ELR (cell line): ENCODE data around the gene SPIRE2.
"Not testable (repeated sequence)": the region's sequence is repeated elsewhere in the genome, so short reads cannot be mapped to it uniquely, and the experiment has no call there.

Experiments used
- DNase-seq: peaks from one replicate; pipeline ENCODE4 v3.0.0-alpha.2; 2015; ENCODE audit warnings: low read depth

The SPIRE2 gene

DNA sequence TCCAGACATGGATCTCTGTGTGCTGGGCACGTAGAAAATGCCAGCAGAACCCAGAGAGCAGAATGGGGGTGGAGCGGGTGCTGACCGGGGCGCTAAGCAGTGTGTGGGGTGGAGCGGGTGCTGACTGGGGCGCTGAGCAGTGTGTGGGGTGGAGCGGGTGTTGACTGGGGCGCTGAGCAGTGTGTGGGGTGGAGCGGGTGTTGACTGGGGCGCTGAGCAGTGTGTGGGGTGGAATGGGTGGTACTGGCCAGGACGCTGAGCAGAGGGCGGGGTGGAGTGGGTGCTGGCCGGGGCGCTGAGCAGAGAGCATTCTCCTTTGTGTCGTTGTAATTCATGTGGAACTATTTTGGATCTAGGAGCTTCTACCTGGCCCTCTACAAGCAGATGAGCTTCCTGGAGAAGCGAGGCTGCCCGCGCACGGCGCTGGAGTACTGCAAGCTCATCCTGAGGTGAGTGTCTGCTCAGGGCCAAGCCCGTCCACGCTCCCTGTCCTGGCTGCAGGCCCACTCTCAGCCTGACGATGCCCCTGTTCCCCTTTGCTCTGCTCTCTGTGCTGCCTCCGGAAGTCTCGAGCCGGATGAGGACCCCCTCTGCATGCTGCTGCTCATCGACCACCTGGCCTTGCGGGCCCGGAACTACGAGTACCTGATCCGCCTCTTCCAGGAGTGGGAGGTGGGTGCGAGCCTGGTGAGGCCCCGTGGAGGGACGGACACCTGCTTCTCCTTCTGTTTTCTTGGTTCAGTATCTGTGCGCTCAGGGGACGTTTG lies 70.1 kb downstream of the SPIRE2 start:
- DNase-seq: no peak

DNA sequence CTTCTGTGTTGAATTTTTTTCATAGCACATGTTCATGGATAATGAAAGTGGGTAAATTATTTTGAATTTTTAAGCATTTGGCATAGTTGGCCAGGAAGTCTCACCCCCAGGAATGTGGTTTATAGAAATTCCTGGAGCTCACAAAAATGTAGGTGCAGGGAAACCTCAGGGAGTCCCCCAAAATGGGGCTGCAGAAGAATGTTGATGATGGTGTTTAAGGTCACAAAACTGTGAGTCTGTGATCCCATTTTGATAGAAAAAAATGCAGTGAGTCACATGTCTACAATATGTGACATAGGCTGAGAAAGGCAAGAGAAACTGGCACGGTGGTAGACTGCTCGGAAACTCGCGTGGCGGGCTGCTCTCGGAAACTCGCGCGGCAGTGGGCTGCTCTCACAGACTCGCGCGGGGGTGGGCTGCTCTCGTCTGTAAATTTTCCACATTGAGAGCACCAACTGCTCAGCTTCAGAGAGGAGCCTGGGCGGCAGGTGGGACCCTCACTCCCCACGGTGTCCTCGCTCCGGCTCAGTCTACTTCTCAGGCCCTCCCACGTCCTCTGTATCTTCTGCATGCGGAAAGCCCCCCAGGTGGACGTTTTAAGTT lies 71.7 kb downstream of the SPIRE2 start:
- no peak for DNase-seq

DNA sequence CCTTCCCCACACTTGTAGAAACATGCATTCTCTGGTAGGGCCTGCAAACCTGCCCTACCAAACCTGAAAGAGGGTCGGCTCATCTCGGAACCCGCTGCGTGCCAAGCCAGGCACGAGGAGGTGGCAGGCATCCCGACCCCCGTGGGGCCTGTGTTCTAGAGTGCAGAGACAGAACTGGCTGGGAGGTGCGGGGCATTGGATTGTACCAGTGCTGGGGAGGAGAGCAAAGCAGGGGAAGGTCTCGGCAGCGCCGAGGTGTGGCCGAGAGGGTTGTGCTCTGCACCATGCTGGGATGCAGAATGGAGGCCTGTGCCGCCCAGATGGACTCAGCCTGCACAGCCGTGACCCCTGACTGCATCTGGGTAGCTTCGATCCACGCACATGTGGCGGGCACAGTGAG lies 72.6 kb downstream of the SPIRE2 start:
- DNase-seq: no peak

DNA sequence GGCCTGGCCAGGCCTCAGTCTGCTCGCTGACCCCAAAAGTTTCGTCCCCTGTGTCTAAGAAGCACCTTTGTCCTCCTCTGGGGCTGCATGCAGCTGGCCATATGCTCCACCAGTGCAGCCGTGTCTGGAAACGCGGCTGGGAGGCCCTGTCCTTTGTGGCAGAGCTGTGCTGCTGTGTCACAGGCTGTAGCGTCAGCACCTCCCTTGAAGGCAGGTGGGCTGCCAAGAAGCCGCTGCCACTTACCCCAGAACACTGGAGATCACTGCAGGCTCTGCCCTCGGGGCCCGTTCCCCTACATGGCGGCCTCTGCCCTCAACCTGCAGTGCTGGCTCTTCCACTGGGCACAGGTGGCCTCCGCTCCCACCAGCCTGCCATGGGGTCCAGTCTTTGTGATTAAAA lies 74.7 kb downstream of the SPIRE2 start:
- no peak for DNase-seq

DNA sequence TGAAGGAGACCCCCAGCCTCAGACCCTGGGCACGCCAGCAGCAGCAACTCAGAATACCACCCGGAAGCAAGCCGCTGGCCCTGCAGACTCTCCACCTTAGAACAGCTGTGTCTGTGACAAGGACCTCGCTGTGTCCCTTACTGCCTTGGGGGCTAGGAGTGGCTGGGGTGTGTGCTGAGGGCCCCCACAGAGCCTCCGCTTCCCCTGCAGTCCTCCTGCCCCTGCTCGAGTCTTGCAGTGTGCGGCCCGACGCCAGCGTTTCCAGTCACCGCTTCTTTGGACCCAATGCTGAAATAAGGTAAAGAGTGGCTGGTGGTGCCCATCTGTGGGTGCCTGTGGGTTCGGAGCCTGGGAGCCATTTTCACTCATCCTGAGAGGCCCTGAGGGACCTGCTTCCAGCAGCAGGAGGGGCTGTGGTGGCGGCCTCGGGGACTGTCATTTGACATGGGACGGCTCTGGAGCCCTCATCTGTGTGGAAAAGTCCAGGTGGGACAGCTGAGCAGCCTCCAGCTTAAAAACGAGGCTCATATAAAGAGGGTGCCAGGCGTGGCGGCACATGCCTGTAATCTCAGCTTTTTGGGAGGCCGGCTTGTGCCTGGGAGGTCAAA lies 75.7 kb downstream of the SPIRE2 start:
- no peak for DNase-seq

DNA sequence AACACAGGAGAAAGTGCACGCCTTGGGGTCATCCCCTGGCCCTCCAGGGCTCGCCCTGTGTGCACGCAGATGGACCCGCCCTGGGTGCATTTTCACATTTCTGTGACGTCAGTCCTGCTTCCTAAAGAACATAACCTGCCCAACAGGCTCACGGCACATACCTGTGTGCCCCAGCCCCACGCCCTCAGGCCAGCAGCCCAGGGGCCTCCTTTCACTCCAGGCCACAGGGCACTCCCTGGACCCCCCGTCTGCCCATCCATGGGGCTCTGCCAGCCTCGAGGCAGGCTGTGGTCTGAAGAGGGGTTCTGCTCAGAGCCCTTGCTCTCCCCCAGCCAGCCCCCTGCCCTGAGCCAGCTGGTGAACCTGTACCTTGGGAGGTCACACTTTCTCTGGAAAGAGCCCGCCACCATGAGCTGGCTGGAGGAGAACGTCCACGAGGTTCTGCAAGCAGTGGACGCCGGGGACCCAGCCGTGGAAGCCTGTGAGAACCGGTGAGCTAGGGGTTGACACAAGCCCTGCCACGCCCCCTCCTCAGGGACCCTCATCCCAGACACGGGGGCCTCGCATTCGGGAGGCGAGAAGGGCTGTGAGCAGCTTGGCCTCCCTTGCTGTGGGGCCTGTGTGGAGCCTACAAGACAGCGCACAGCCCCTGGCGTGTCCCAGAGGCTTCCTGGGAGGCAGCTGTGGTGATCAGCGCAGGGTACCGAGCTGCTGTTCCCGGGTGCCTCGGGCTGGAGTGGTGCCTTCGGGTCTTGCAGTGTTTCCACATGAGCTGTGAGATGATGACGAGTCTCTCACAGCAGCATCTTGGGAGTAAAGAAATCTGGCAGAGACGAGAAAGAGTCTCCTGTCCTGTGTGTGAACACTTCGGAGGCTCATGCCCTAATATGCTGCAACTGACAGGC lies 76.6 kb downstream of the SPIRE2 start:
- DNase-seq: no peak

DNA sequence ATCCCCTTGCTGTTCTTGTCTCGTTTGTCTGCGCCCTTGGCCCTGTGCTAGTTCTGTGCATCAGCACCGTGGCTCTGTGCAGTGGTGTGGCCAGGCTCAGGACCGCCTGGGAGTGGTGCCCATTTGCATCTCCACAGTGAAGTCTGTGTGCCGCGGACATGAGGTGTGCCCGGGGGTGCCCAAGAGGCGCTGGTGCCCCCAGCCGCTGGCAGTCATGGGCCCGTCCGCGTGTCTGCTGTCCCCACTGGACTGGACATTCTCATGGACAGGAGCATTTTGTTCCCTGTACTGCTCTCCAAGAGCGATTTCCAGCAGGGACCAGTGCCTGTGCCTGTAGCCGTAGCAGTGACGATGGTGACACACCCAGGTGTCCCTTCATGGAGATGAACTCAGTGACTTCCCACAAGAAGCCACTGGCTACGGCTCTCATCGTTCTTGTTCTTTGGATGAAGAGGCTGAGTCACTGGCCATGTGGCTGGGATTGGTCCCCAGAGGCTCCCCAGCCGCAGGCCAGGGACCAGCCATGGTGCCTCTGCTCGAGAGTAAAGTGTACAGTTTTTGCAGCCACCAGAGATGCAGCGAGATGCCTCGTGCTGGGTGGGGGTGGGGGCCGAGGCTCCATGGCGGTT lies 77.3 kb downstream of the SPIRE2 start:
- DNase-seq: no peak

DNA sequence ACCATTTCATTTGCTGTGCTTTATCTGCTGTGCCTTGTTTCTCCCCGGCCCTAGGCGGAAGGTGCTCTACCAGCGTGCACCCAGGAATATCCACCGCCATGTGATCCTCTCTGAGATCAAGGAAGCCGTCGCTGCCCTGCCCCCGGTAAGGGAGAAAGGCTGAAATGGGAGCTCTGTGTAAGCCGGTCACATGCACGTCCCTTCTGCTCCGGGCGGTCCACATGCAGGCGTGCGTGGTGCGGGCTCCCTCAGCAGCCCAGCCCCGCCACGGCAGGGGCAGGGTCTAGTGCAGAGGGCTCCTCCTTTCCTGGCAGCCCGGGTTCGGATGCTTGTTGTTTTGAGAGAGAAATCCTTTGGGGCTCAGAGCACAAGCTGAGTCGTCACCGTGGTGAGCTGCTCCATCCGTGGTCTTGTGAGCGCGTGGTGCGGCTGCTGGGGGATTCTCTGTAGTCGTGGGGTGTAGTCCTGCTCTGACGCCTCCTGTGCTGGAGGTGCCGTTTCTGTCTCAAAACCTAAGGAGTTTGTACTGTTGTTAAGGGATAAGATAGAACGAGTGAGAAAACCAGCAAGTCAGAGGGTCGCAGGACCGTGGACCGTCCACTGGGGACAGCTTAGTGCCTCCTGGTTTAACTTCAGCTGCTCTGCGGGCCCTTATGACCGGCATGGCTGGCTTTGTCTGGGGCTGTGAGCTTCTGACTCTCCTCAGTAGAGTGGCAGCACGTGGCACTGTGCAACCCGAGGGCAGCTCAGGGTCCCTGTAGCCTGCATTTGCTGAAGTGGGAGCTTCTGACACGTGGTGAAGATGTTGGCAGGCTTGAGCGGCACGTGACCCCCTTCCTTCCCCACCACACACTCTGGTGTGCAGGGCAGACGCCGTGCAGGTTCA lies 78.1 kb downstream of the SPIRE2 start:
- DNase-seq: no peak

DNA sequence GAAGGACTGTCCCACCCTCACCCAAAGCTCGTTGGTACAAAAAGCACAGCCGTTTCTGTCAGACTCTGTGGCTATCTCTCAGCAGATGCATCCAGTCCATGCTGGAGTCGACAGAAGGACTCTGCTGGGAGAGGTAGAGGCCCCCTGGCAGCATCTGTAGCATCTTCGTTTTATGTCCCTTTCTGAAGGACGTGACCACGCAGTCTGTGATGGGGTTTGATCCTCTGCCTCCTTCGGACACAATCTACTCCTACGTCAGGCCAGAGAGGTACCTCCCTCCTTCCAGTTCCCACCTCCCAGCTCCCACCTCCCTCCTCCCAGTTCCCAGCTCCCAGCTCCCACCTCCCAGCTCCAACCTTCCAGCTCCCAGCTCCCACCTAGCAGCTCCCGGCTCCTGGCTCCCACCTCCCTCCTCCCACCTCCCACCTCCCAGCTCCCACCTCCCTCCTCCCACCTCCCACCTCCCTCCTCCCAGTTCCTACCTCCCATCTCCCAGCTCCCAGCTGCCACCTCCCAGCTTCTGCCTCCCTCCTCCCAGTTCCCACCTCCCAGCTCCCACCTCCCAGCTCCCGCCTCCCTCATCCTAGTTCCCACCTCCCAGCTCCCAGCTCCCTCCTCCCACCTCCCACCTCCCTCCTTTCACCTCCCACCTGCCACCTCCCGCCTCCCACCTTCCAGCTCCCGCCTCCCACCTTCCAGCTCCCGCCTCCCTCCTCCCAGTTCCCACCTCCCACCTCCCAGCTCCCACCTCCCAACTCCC lies 79.0 kb downstream of the SPIRE2 start:
- DNase-seq: peak; percentile 20

DNA sequence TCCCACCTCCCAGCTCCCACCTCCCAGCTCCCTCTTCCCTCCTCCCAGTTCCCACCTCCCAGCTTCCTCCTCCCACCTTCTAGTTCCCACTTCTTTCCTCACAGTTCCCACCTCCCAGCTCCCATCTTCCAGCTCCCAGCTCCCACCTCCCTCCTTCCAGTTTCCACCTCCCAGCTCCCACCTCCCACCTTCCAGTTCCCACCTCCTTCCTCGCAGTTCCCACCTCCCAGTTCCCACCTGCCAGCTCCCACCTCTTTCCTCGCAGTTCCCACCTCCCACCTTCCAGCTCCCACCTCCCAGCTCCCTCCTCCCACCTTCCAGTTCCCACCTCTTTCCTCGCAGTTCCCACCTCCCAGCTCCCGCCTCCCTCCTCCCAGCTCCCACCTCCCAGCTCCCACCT lies 80.0 kb downstream of the SPIRE2 start:
- DNase-seq: no peak

DNA sequence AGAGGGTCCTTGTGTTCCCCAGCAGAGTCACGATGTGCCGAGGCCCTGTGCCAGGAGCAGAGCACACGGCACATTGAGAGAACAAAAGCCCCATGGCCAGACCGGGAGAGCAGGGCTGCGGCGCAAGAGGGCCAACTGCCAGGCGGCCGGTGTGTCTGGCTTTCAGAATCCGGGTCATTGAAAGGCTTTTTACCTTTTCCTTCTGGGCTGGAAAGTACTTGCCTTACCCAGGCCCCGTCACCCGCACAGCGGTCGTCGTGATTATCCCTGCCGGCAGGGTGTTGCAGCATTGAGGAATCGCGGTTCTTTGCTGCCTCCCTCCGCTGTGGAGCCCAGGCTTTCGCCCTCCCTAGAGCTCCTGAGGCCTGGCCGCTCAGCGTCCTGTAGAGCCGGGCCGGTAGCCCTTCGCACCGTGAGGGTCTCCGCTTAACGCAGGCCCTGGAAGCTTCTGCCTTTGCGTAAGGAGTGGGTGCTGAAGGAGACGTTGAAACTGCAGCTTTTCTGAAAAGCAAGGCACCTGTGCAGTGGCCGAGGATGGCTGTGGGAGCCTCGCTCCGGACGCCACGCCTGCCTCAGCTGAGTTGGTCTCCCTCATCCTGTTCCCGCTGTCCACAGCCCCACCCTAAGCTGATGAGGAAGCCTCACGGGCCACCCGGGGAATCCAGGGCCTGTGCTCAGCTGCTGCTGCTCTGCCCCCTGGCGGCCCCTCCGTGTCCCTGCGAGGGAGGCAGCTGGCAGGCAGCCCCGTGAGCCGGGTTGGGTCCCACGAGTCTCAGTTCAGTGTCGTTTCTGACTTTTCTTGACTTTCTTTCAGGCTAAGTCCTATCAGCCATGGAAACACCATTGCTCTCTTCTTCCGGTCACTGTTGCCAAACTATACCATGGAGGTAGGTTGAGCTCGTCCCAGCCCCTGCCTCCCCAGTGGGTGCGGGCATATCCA lies 81.8 kb downstream of the SPIRE2 start:
- DNase-seq: peak; percentile 84

DNA sequence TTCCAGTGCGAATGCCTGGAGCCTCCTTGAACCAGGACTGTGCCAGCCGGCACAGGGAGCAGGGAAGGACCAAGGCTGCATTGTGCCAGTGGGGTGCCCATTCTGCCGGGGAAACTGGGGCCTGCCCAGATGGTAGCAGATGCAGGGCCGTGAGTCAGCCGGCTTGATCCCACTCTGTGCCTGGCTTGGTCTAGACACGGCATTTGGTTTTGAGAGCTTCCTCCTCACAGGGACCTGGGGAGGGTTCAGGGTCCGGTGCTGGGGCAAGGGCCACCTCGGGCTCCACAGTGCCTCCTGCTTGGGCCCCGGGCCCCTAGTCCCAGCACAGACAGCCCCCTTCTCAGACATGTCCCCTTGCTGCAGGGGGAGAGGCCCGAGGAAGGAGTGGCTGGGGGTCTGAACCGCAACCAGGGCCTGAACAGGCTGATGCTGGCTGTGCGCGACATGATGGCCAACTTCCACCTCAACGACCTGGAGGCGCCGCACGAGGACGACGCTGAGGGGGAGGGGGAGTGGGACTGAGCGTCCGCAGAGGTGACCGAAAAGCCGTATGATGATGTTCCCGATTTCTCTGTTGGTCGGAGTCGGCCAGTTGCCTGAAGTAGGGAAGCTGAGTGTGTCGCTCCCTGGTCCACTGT lies 82.6 kb downstream of the SPIRE2 start:
- DNase-seq: no peak

DNA sequence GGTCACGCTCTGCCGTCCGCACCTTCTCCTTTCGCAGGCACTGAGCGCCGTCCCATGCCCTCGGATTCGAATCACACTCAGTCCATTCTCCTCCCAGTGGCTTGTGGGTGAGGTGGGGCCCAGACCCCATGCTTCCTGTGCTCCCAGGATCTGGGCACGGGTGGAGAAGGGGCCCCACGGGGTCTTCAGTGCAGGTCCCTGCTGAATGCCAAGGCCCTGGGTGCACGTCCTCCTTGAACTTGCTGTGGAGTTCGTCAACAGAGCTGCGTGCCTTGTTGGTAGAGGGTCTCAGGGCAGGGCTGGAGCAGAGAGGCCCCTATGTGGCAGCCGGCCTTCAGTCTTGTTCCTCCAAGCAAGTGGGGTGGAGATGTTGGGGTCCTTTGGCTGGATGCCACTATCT lies 83.1 kb downstream of the SPIRE2 start:
- no peak for DNase-seq

DNA sequence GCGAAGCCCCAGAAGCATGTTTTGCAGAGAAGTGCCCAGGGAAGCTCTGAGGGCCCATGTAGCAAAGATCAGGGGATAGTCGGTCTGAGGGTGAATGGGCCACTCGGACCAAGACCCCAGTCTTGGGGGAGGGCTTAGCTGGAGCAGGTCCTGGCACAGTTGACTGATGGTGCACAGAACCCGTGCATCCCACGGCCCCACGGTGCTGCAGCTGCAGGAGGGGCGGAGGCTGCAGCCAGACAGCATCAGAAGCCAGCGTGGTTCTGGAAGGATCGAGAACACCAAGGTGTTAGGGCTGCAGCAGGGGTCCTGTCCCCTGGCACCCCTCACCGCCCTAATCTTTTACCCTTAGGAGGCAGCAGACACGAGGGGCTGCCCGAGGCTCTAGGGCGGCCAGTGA lies 83.9 kb downstream of the SPIRE2 start:
- no peak for DNase-seq

DNA sequence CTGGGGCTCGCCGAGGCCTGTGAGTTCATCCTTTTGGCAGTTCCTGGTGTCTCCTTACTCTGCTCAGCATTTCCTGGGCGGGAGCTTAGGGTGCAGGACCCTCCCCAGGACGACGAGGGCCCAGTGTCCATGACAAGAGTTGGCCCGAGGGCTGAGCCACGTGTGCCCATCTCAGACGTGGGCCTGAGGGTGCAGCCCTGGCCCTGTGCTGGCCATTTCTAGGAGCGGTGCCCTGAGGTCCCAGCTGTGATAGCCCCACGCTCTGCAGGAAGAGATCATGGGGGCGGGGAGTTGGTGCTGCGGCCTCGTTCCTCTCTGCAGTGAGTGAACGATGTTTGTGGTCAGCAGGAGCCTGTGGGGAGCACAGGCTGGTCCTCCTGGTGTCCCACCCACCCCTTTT lies 84.4 kb downstream of the SPIRE2 start:
- DNase-seq: no peak

DNA sequence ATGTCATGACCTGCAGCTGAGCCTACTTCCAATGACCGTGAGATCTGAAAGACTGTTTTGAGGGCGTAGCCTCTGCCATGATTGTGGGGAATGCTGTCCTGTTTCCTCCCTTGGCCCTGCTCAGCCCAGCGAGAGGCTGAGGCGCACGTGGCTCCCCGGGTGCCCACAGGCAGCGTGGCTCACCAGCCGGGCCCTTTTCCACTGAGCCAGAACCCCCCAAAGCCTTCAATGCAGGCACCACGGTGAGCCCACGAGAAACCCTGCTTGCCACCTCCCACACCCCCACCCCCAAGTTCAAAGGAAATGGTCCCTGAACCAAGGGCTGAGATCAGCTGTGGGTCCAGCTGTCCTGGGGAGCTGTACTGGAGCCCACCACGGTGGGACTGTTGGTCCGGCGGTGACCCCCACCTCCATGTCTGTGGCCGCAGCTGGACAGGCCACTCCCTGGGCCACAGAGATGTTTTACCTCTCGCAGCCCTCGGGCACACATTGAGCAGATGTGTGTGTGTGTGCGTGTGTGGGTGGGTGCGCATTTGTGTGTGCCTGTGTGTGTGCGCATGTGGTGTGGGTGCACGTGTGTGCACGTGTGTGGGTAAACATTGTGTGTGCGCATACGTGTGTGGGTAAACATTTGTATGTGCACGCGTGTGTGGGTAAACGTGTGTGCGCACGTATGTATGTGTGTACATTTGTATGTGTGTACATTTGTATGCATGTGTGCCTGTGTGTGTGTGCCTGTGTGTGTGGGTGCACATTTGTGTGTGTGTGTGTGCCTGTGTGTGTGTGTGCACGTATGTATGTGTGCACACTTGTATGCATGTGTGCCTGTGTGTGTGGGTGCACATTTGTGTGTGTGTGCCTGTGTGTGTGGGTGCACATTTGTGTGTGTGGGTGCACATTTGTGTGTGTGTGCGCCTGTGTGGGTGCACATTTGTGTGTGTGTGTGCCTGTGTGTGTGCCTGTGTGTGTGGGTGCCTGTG lies 85.4 kb downstream of the SPIRE2 start:
- DNase-seq: no peak

DNA sequence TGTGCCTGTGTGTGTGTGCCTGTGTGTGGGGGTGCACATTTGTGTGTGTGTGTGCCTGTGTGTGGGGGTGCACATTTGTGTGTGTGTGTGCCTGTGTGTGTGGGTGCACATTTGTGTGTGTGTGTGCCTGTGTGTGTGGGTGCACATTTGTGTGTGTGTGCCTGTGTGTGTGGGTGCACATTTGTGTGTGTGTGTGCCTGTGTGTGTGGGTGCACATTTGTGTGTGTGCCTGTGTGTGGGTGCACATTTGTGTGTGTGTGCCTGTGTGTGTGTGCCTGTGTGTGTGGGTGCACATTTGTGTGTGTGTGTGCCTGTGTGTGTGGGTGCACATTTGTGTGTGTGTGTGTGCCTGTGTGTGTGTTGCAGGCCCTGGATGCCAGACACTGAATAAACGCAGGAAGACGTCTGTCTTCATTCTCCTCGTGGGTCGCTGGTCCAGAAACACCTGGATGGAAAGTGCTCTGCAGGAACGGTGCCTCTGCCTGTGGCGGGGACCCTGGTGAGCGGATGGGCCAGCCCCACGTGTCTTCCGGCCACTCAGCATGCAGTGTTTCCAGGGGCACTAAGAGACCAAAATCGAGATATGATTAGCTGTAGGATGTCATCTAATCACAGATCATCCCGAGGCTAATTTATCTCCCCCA lies 86.5 kb downstream of the SPIRE2 start:
- DNase-seq: not testable (repeated sequence)
